ENCODE data around the gene CAST.

CAST gene

GRCh38 chr5:96726802-96727201, 64.6 kb downstream of the CAST start:
- H3K4me3 ChIP-seq (ENCODE audit: low read depth, low read length) = no peak overlapping the region
- no peak for TF ChIP-seq CTCF (conservative IDR thresholded peaks at IDR 0.05; ENCODE audit: low read depth, low read length)
- DNase-seq (ENCODE audit: low read depth) = no peak

DNA sequence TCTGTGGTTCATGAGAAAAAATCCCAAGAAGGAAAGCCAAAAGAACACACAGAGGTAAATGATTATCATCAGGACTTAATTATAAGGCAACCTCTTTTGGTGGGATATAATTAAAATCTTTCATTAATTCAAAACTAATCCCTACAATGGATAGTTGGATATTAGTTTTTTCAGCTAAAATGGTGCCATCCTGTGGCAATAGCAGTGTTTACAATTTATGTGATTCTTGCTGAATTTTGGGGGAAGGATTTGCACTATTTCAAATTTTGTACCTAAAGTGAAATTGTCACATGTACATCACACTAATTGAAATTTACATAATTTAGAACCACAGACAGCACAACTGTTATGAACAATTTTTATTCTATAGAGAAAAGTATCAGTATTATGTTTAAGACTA, 67.0 kb downstream of the CAST start:
- DNase-seq (ENCODE audit: low read depth) = no peak
- TF ChIP-seq CTCF (conservative IDR thresholded peaks at IDR 0.05; ENCODE audit: low read depth, low read length) = peak; percentile 45
- H3K4me3 ChIP-seq (ENCODE audit: low read depth, low read length) = no peak overlapping the region

GRCh38 chr5:96730586-96730985, 68.4 kb downstream of the CAST start:
- no peak for DNase-seq (ENCODE audit: low read depth)
- no peak for TF ChIP-seq CTCF (conservative IDR thresholded peaks at IDR 0.05; ENCODE audit: low read depth, low read length)
- H3K4me3 ChIP-seq (ENCODE audit: low read depth, low read length) = no peak overlapping the region

DNA sequence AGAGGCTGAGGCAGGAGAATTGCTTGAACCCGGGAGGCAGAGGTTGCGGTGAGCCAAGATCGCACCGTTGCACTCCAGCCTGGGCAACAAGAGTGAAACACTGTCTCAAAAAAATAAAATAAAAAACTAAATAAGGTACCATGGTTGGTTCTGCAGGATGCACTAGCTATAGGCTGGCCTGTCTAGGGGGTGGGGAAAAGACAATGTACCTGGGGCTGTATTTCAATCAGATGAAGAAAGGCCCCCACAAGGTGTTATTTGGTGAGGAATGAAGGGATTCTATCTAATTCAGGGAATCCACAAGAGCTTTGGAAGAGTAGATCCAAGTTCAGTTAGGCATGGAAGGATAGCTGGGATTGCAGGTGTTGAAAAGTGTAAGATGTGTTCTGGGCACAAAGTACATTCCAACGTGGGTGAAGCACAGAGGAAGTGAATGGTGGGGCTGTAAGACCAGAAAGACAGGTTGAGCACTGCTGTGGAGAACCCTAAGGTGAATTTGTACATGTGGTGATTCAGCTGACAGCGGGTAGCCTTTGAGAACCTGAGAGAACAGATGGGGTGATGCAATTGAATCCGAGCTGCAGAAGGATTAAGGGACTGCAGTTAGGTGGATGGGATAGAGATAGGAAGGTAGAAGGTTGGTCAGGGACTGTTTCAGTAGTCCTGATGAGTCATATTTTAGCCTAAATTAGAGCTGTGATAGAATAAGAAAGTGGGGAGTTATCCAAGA, 71.8 kb downstream of the CAST start:
- no peak overlapping the region for H3K4me3 ChIP-seq (ENCODE audit: low read depth, low read length)
- no peak for TF ChIP-seq CTCF (conservative IDR thresholded peaks at IDR 0.05; ENCODE audit: low read depth, low read length)
- no peak for DNase-seq (ENCODE audit: low read depth)

DNA sequence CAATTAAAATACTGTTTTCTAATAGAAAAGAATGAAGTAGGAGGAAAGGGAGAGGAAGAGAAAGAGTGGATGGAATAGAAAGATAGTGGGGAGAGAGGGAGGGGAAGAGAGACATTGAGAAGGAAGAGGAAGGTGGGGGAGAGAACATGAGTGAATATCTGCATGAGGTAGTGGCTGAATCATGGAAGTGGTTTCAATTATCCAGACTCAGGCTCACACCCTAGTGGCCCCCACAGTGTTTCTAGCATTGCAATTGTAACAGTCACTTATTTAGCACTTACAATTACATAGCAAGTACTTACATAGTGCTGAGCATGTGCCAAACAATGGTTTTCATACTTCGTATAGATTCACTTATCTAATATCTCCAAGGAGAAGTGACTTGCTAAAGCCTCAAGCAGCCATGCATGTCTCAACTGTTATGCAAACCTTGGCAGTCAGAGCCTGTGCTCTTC, 72.7 kb downstream of the CAST start:
- H3K4me3 ChIP-seq (ENCODE audit: low read depth, low read length) = no peak overlapping the region
- no peak for TF ChIP-seq CTCF (conservative IDR thresholded peaks at IDR 0.05; ENCODE audit: low read depth, low read length)
- DNase-seq (ENCODE audit: low read depth) = no peak

DNA sequence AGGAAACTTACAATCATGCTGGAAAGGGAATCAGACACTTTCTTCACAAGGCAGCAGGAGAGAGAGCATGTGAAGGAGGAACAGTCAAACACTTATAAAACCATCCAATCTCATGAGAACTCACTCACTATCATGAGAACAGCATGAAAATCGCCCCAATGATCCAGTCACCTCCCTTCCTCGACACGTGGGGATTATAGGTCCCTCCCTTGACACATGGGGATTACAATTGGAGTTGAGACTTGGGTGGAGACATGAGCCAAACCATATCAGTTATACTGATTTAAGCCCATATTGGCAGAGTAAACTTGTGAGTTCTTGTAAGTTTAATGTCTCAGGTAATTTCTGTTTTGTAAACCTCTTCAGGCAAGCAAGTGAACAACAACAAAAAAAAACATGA, 74.8 kb downstream of the CAST start:
- DNase-seq (ENCODE audit: low read depth) = no peak
- TF ChIP-seq CTCF (conservative IDR thresholded peaks at IDR 0.05; ENCODE audit: low read depth, low read length) = no peak
- H3K4me3 ChIP-seq (ENCODE audit: low read depth, low read length) = no peak overlapping the region

DNA sequence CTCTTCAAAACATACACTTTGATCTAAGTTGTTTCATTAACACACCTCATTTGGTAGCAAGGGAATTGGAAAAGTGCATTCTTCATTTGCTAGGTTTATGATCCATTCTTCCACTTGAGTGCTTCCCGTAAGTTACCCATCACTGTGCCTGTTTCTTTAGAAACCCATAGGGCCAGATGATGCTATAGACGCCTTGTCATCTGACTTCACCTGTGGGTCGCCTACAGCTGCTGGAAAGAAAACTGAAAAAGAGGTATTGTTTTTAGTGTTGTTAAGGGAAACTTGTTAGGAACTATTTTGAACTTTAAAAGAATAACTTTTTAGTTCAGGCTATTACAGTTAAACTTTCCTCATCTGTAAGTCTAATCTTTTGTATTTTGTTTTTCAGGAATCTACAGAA, 78.9 kb downstream of the CAST start:
- DNase-seq (ENCODE audit: low read depth) = no peak
- no peak overlapping the region for H3K4me3 ChIP-seq (ENCODE audit: low read depth, low read length)
- no peak for TF ChIP-seq CTCF (conservative IDR thresholded peaks at IDR 0.05; ENCODE audit: low read depth, low read length)

Data from choroid plexus epithelial cell (primary cell).